NCI-H510A treated with DMSO at 0.1 percent for 48 hours (cell line): ENCODE data around the gene HSCB.
A peak's percentile ranks its signal among the peaks of the same experiment; 100 is the strongest.
"Not testable (repeated sequence)": the region's sequence is repeated elsewhere in the genome, so short reads cannot be mapped to it uniquely, and the experiment has no call there.

Source experiments
- DNase-seq: peaks from one replicate; lab custom pipeline; 2025; lab: John Stamatoyannopoulos, UW

HSCB gene

DNA sequence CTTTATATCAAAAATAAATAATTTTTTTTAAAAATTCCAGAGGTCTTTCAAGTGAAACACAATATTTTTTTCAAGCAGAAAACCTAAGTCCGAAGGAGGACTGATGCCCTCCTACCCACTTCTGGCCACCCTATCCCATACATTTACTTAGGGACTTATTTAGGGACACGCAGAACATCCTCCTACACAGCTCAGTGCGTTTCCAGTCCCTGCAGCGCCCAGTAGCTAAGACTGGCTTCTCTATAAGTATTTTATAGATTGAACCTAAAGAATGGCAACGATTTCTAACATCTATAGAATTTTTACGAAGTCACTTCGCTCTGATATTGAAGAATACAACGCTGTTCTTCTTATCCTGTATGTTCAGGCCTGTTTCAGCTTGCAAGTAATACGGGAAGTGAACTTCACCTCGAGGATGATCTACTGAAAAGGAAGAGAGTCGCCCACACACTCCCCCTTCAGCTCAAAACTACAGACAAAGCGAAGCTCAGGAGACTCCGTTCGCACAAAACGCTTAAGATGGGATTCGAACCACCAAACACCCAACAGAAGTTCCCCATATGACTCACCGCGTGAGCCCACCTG lies 547 bp upstream of the HSCB start:
- DNase-seq = no peak

GRCh38 chr22:28742562-28742962 lies 723 bp downstream of the HSCB start:
- no peak for DNase-seq

DNA sequence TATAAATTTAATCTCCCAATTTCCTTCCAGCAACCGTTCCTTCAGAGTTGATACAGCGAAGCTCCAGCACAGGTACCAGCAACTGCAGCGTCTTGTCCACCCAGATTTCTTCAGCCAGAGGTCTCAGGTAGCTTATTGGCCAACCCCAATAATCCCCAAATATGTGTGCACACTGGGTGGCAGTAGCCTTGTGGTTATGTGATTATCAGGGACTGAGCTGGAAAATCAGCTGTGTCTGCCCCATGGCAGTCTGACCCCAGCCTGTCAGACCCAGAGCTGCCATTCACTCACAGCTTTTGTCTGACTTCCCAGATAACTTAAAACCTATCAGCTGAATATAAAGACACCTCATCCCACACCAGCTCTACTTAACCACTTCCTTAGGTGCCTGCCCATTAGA lies 2.0 kb downstream of the HSCB start:
- DNase-seq = no peak

DNA sequence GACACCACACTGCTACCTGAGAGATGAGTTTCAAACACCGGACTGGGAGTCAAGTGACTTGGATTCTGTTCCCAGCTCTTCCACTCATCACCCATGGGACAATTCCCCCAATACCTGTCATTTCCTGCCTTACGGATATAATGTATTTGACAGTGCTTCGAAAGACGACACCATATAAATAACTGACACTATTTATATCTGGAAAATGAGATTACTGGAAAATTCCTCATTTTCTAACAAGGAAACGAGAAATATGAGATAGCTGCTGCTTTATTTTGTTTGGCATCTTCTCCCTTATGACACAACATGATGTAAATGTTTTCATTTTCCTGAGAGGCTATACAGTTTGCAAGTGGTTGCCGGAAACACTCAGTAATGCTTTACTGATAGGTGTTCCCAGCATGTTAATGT lies 8.6 kb downstream of the HSCB start:
- DNase-seq = no peak

- DNase-seq = not testable (repeated sequence)
These were observed 12.7 kb downstream of the HSCB start for GRCh38 chr22:28754512-28754911.

DNA sequence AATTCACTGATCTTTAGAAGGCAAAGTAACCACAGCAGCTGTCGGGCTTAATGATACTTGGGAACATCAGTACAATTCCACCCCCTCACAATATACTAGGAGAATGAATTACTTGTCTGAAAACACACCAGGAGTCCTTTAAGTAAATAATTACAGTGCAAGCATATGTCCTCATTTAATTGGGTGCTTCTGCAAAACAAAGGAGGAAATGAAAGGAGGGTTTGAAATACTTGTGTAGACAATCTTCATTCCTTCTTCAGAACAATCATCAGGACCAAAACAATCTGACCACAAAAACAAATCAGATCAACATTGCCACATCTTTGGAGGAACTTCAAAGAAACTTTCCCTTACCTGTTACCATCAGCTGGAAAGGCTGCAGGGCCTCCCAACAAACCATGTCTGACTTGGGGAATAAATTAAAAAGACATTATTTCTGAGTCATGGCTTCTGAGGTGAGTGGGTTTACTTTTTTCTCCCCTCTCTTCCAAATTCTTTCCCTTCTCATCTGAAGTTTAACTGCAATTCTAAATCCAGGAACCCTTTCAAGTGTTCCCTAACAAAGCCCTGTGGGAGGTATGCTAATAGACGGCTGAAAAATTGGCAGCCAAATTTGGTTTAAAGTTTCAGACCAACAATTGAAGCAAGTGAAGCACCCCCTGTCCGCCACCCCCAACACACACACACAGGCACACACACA lies 18.2 kb downstream of the HSCB start:
- DNase-seq = peak; percentile 44

GRCh38 chr22:28761449-28761755 lies 19.6 kb downstream of the HSCB start:
- no peak for DNase-seq

DNA sequence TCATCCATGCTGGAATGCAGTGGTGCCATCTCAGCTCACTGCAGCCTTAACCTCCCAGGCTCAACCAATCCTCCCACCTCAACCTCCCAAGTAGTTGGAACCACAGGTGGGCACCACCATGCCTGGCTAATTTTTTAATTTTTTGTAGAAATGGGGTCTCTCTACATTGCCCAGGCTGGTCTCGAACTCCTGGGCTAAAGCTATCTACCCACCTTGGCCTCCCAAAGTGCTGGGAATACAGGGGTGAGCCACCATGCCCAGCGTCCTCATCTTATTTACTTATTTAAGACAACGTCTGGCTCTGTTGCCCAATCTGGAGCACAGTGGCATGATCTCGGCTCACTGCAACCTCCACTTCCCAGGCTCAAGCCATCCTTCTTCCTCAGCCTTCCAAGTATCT lies 20.2 kb downstream of the HSCB start:
- DNase-seq = not testable (repeated sequence)

DNA sequence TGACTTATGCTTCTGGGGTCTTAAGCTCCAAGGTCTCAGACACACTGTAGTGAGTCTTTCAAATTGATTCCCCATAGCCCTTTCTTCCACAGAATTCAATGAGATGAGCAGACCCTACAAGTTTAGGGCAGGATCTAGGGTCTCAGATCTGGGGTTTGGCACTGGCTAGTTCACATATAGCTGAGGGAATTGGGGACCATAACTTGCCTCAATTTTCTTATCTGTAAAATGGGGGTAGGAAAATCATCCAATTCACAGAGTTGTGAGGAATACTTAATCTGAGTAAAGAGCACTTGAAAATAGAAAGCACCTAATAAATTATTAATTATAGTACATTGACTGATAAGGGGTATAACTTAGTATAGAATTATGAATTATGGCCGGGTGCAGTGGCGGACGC lies 24.8 kb downstream of the HSCB start:
- no peak for DNase-seq

DNA sequence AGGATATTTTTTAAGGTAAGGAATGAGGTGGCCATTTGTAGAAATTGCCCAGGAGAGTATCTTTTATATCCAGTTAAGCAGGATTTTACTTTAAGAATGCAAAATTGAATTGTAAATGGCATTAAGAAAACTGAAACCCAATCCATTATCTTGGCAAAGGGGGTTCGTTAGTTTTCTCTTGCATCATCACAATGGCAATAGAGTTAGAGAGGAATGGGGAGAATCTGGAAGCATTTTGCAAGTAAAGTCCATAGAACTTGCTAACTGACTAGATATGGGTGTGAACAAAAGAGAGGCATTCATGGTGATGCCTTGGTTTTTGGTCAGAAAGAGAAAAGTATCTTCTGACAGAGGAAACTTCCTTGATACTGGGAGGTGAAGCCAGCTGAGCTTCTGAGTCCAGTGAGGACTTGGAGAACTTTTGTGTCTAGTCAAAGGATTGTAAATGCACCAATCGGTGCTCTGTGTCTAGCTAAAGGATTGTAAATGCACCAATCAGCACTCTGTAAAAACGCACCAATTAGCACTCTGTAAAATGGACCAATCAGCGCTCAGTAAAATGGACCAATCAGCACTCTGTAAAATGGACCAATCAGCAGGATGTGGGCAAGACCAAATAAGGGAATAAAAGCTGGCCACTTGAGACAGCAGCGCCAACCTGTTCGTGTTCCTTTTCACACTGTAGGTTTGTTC lies 27.0 kb downstream of the HSCB start:
- DNase-seq = no peak

- DNase-seq = no peak
These were observed 27.7 kb downstream of the HSCB start for GRCh38 chr22:28769394-28770085.

GRCh38 chr22:28771195-28771791 lies 29.5 kb downstream of the HSCB start:
- no peak for DNase-seq

DNA sequence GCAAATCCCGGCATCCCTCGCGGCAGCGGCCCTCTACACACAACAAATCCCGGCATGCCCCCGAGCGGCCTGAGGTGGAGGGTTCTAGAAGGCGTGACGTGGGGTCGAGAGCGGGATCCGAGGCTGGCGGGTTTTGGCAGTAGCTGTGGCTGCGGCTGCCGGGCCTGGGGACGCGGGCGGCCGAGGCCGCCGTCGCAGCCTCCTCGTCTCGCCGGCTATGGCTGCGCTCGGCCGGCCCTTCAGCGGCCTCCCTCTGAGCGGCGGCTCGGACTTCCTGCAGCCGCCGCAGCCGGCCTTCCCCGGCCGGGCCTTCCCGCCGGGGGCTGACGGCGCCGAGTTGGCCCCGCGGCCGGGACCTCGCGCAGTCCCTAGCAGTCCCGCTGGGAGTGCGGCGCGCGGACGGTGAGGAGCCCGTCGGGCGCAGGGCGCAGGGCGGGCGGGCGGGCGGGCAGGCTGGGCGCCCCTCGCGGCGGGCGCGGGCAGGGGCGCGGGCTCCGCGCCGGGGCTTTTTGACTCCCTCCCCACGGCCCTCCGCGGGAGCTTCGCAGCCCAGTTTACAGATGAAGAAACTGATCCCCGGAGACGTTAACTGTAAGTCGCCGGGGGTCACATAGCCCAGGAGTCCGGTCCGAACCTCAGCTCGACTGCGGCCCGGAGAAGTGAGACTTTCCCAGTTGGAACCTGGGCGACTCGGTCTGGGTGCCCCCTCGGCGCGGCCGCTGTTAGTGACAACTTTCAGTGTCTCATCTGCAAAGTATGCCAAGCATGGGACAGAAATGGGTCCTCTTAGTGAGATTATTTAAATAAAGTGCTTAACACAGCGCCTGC lies 31.0 kb downstream of the HSCB start, which contains the start of gene CCDC117:
TSS of gene CCDC117 (plus strand) at position 63 of the 828 bp plus-strand sequence. CDS start at position 218, 155 bp downstream.
- peak; percentile 61 for DNase-seq

- no peak for DNase-seq
These were observed 31.6 kb downstream of the HSCB start for GRCh38 chr22:28773461-28773867.

DNA sequence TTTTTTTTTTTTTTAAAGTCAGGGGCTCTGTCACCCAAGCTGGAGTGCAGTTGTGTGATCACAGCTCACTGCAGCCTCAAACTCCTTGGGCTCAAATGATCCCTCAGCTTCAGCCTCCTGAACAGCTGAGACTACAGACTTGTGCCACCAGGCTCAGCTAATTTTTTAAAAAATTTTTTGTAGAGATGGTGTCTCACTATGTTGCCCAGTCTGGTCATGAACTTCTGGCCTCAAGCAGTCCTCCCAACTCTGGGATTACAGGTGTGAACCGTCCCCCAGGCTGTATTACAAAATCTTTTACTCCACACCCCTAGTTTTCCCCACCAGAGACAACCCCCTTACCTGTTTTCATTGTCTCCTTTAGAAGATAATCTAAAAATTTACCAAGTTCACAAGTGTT lies 32.5 kb downstream of the HSCB start:
- no peak for DNase-seq

GRCh38 chr22:28779833-28780232 lies 38.0 kb downstream of the HSCB start:
- DNase-seq = no peak

GRCh38 chr22:28780296-28780695 lies 38.5 kb downstream of the HSCB start:
- no peak for DNase-seq

DNA sequence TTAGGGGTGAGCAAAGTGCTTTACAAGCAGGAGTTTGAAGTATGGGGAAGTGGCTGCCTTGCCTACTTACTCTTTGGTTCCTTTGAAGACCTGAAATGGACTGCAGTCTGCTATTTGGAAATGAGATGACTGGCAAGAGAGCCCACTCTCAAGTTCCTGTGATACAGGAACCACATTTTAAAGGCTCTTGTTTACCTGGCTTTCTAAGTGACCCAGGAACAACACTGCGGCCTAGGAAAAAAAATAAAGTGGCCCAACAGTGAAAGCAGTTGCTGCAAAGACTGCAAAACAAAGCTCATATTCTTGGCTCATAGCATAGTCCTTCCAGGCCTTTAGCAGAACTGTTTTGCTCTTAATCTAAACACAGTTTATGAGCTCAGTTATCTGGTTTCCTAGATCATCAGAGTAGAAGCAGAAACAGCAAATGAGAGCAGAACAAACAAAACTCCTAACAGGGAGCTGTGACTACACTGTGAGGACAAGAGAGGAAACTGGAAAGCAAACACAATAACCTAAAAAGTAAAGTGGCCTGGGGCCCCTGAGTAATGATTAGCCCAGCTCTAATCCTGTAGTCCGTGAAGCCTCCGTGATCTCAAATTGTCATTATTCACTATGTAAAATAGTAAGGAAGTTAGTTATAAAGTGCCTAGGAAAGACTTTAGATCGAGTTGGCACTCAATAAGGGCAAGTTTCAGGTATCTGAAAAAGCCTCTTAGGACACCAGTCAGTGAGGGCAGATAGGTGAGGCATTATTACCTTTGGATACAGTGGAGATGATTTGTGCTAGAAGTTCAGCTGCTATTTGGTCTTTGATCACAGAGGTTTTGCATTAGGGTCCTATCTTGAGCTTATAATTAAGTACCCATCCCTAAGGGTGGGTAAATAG lies 42.2 kb downstream of the HSCB start:
- DNase-seq = peak; percentile 76

- DNase-seq = no peak
These were observed 46.8 kb downstream of the HSCB start for GRCh38 chr22:28788601-28789000.

- DNase-seq = no peak
These were observed 49.3 kb downstream of the HSCB start for GRCh38 chr22:28791124-28791523.
